ENCODE data around the gene LACC1. TPM values are rescaled to one million over a fixed set of nuclear protein-coding genes. Genes with fewer than 3 reads are reported as not detected.

The LACC1 gene
- polyA plus RNA-seq (2013) = 3.9 and 4.0 TPM in 2 replicates

GRCh38 chr13:43879755-43880181, at the start of gene LACC1:
LACC1 (plus strand) TSS chr13:43879904; CDS start chr13:43880986, 1,082 bp downstream.
- no peaks in the 10 kb centered on the region for H3K27me3 ChIP-seq (ENCODE audit: insufficient read depth, low read length)
- DNase-seq = no peak
- H3K14ac ChIP-seq (ENCODE audit: low read length) = peak within 1 kb of the TSS; percentile 95
- H4K91ac ChIP-seq (ENCODE audit: low read depth, low read length) = peak within 1 kb of the TSS; percentile 91
- H2AK5ac ChIP-seq (ENCODE audit: low read length) = peak within 1 kb of the TSS; percentile 41
- H4K8ac ChIP-seq (ENCODE audit: low read depth, low read length) = peak within 1 kb of the TSS; percentile 97
- WGBS (ENCODE audit: extremely low coverage, insufficient coverage, insufficient read length) = no CpG with 5 or more reads among the region's 48 CpGs
- peak within 1 kb of the TSS; percentile 95 for H3K18ac ChIP-seq (ENCODE audit: low read length)
- H3K4me2 ChIP-seq (ENCODE audit: low read length) = peak within 1 kb of the TSS; percentile 71
- peak within 1 kb of the TSS; percentile 86 for H2BK120ac ChIP-seq (ENCODE audit: insufficient read depth, low read length, poor library complexity)
- peaks cover 15% of the 10 kb centered on the region for H3K79me1 ChIP-seq (ENCODE audit: low read length)
- peaks cover 10% of the 10 kb centered on the region for H3K79me2 ChIP-seq (ENCODE audit: control insufficient read depth, insufficient read depth, low read length, poor library complexity)
- H2AFZ ChIP-seq (ENCODE audit: insufficient read depth, low read length, poor library complexity) = peak within 1 kb of the TSS; percentile 92
- H2BK5ac ChIP-seq (ENCODE audit: low read depth, low read length, poor library complexity) = peak within 1 kb of the TSS; percentile 84
- no peak within 1 kb of the TSS for H3K23ac ChIP-seq (ENCODE audit: low read length)
- peak within 1 kb of the TSS; percentile 89 for H3K4me3 ChIP-seq (ENCODE audit: low read depth, low read length)
- peak within 1 kb of the TSS; percentile 77 for H3K27ac ChIP-seq (ENCODE audit: low read depth, low read length)
- peak within 1 kb of the TSS; percentile 82 for H3K4ac ChIP-seq (ENCODE audit: low read depth, low read length)
- H3K9ac ChIP-seq (ENCODE audit: low read length) = peak within 1 kb of the TSS; percentile 81
- H4K12ac ChIP-seq (ENCODE audit: low read depth, low read length) = peak within 1 kb of the TSS; percentile 94
- H3K9me3 ChIP-seq (ENCODE audit: insufficient read depth, low read depth, low read length) = no peaks in the 10 kb centered on the region
- peak within 1 kb of the TSS; percentile 90 for H2BK12ac ChIP-seq (ENCODE audit: low read length)
- peaks cover 5 to 6% of the 10 kb centered on the region in 2 experiments for H3K4me1 ChIP-seq (ENCODE audit: control insufficient read depth in 1 of 2, insufficient read depth in 2 of 2, low read length in 2 of 2)
- H3K36me3 ChIP-seq (ENCODE audit: control insufficient read depth in 1 of 2, insufficient read depth in 2 of 2, low read length in 2 of 2) = no peaks in the 10 kb centered on the region

DNA sequence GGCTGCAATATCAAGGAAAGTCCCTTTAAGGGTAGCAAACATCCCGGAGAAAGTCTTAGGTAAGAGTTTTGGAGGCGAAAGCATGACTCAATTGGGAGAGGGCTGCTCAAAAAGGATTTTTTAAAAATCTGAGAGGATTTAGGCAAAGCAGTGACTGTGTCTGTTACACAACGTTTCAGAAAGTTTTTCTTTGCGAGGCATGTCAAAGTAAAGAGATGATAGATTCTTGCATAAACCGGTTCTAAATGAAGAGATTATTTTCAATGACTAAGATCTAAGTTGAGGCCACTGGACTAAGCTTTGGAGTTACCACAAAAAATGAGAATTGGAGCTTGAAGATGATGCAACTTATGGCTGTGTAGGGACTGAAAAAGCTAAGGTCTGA, 49.2 kb upstream of the LACC1 start:
- WGBS (ENCODE audit: extremely low coverage, insufficient coverage, insufficient read length) = no CpG with 5 or more reads among the region's 5 CpGs
- H3K4me3 ChIP-seq (ENCODE audit: low read depth, low read length) = no peak overlapping the region
- no peak overlapping the region for H3K27ac ChIP-seq (ENCODE audit: low read depth, low read length)
- no peak overlapping the region for H2BK120ac ChIP-seq (ENCODE audit: insufficient read depth, low read length, poor library complexity)
- H3K36me3 ChIP-seq (ENCODE audit: control insufficient read depth in 1 of 2, insufficient read depth in 2 of 2, low read length in 2 of 2) = no peaks in the 10 kb centered on the region
- no peak overlapping the region for H3K4me2 ChIP-seq (ENCODE audit: low read length)
- H2BK5ac ChIP-seq (ENCODE audit: low read depth, low read length, poor library complexity) = no peak overlapping the region
- H3K79me2 ChIP-seq (ENCODE audit: control insufficient read depth, insufficient read depth, low read length, poor library complexity) = no peaks in the 10 kb centered on the region
- no peak overlapping the region for H3K23ac ChIP-seq (ENCODE audit: low read length)
- H4K91ac ChIP-seq (ENCODE audit: low read depth, low read length) = no peak overlapping the region
- no peak overlapping the region for H3K14ac ChIP-seq (ENCODE audit: low read length)
- H3K18ac ChIP-seq (ENCODE audit: low read length) = no peak overlapping the region
- no peaks in the 10 kb centered on the region for H3K4me1 ChIP-seq (ENCODE audit: control insufficient read depth in 1 of 2, insufficient read depth in 2 of 2, low read length in 2 of 2)
- no peak overlapping the region for H2AK5ac ChIP-seq (ENCODE audit: low read length)
- no peak overlapping the region for H2BK12ac ChIP-seq (ENCODE audit: low read length)
- no peak overlapping the region for H3K9ac ChIP-seq (ENCODE audit: low read length)
- no peak overlapping the region for H3K4ac ChIP-seq (ENCODE audit: low read depth, low read length)
- no peaks in the 10 kb centered on the region for H3K27me3 ChIP-seq (ENCODE audit: insufficient read depth, low read length)
- H3K9me3 ChIP-seq (ENCODE audit: insufficient read depth, low read depth, low read length) = no peaks in the 10 kb centered on the region
- H3K79me1 ChIP-seq (ENCODE audit: low read length) = no peaks in the 10 kb centered on the region
- no peak overlapping the region for H4K8ac ChIP-seq (ENCODE audit: low read depth, low read length)
- DNase-seq = peak; percentile 70 to 71
- no peak overlapping the region for H4K12ac ChIP-seq (ENCODE audit: low read depth, low read length)
- no peak overlapping the region for H2AFZ ChIP-seq (ENCODE audit: insufficient read depth, low read length, poor library complexity)

GRCh38 chr13:43831088-43831487, 48.6 kb upstream of the LACC1 start:
- no peaks in the 10 kb centered on the region for H3K36me3 ChIP-seq (ENCODE audit: control insufficient read depth in 1 of 2, insufficient read depth in 2 of 2, low read length in 2 of 2)
- H4K8ac ChIP-seq (ENCODE audit: low read depth, low read length) = no peak overlapping the region
- H3K9me3 ChIP-seq (ENCODE audit: insufficient read depth, low read depth, low read length) = no peaks in the 10 kb centered on the region
- H3K4ac ChIP-seq (ENCODE audit: low read depth, low read length) = no peak overlapping the region
- no peak overlapping the region for H3K4me3 ChIP-seq (ENCODE audit: low read depth, low read length)
- H3K18ac ChIP-seq (ENCODE audit: low read length) = no peak overlapping the region
- no peak overlapping the region for H4K12ac ChIP-seq (ENCODE audit: low read depth, low read length)
- H3K23ac ChIP-seq (ENCODE audit: low read length) = no peak overlapping the region
- no peaks in the 10 kb centered on the region for H3K79me2 ChIP-seq (ENCODE audit: control insufficient read depth, insufficient read depth, low read length, poor library complexity)
- WGBS (ENCODE audit: extremely low coverage, insufficient coverage, insufficient read length) = no CpG with 5 or more reads among the region's 2 CpGs
- H2AK5ac ChIP-seq (ENCODE audit: low read length) = no peak overlapping the region
- H3K27me3 ChIP-seq (ENCODE audit: insufficient read depth, low read length) = no peaks in the 10 kb centered on the region
- no peaks in the 10 kb centered on the region for H3K4me1 ChIP-seq (ENCODE audit: control insufficient read depth in 1 of 2, insufficient read depth in 2 of 2, low read length in 2 of 2)
- H3K14ac ChIP-seq (ENCODE audit: low read length) = no peak overlapping the region
- H3K79me1 ChIP-seq (ENCODE audit: low read length) = no peaks in the 10 kb centered on the region
- H2BK120ac ChIP-seq (ENCODE audit: insufficient read depth, low read length, poor library complexity) = no peak overlapping the region
- H2AFZ ChIP-seq (ENCODE audit: insufficient read depth, low read length, poor library complexity) = no peak overlapping the region
- H3K27ac ChIP-seq (ENCODE audit: low read depth, low read length) = no peak overlapping the region
- no peak overlapping the region for H3K4me2 ChIP-seq (ENCODE audit: low read length)
- no peak overlapping the region for H4K91ac ChIP-seq (ENCODE audit: low read depth, low read length)
- no peak overlapping the region for H2BK12ac ChIP-seq (ENCODE audit: low read length)
- no peak overlapping the region for H2BK5ac ChIP-seq (ENCODE audit: low read depth, low read length, poor library complexity)
- H3K9ac ChIP-seq (ENCODE audit: low read length) = no peak overlapping the region
- DNase-seq = peak; percentile 11 to 22

DNA sequence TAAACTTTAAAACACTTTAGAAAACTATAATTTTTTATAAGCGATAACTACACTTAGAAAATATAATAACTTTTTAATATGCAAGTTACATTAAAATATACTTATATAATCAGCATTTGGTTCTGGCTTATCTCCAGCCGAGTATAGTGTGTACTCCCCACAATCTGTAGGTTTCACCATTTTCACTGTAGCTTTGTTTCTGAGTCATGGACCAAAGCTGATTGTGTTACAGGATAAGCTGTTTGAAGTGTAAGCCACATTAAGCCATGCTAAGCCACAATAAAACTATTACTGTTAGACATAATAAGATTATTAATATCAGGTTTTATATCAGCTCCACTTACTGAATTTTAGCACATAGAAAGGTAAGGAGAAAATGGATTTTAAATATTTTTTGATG, 44.0 kb upstream of the LACC1 start:
- Histone ChIP-seq H3K79me1 (ENCODE audit: low read length) (no peaks in the 10 kb centered on the region), H3K9me3 (ENCODE audit: insufficient read depth, low read depth, low read length) (no peaks in the 10 kb centered on the region), H3K4me2 (ENCODE audit: low read length) (no peak overlapping the region), H2BK5ac (ENCODE audit: low read depth, low read length, poor library complexity) (no peak overlapping the region), H3K4me3 (ENCODE audit: low read depth, low read length) (no peak overlapping the region), H4K8ac (ENCODE audit: low read depth, low read length) (no peak overlapping the region), H3K4ac (ENCODE audit: low read depth, low read length) (no peak overlapping the region), H3K23ac (ENCODE audit: low read length) (no peak overlapping the region), H2BK12ac (ENCODE audit: low read length) (no peak overlapping the region), H4K12ac (ENCODE audit: low read depth, low read length) (no peak overlapping the region), H2AFZ (ENCODE audit: insufficient read depth, low read length, poor library complexity) (no peak overlapping the region), H3K27me3 (ENCODE audit: insufficient read depth, low read length) (no peaks in the 10 kb centered on the region), H3K9ac (ENCODE audit: low read length) (no peak overlapping the region), H2BK120ac (ENCODE audit: insufficient read depth, low read length, poor library complexity) (no peak overlapping the region), H3K79me2 (ENCODE audit: control insufficient read depth, insufficient read depth, low read length, poor library complexity) (no peaks in the 10 kb centered on the region), H2AK5ac (ENCODE audit: low read length) (no peak overlapping the region), H3K27ac (ENCODE audit: low read depth, low read length) (no peak overlapping the region), H3K4me1 (ENCODE audit: control insufficient read depth in 1 of 2, insufficient read depth in 2 of 2, low read length in 2 of 2) (no peaks in the 10 kb centered on the region), H3K14ac (ENCODE audit: low read length) (no peak overlapping the region), H3K36me3 (ENCODE audit: control insufficient read depth in 1 of 2, insufficient read depth in 2 of 2, low read length in 2 of 2) (no peaks in the 10 kb centered on the region), H4K91ac (ENCODE audit: low read depth, low read length) (no peak overlapping the region), H3K18ac (ENCODE audit: low read length) (no peak overlapping the region)
- no peak for DNase-seq
- WGBS (ENCODE audit: extremely low coverage, insufficient coverage, insufficient read length) = no CpG with 5 or more reads among the region's 2 CpGs

Data from trophoblast cell (in vitro differentiated cells and primary cell).